Peyer's patch (tissue), 4 donors: ENCODE results near the gene PGAM5. TPM values are rescaled to one million over a fixed set of nuclear protein-coding genes. Genes with fewer than 3 reads are reported as not detected.

Experiments used
- DNase-seq, 3 donors: peaks; one replicate each; pipeline ENCODE4 v3.0.0-alpha.2; 2017 to 2019
- H3K27ac ChIP-seq, 4 donors: fragments of 200-600 bp; sonication (generic); one replicate each; pipeline ENCODE4 v1.5.1; 2016 to 2019
- H3K27me3 ChIP-seq, 2 donors: fragments of 200-600 bp; sonication (generic); one replicate each; pipeline ENCODE4 v1.5.1; 2019
- H3K36me3 ChIP-seq, 3 donors: fragments of 200-600 bp; sonication (generic); one replicate each; pipeline ENCODE4 v1.5.1; 2016 to 2019
- H3K4me1 ChIP-seq, 4 donors: fragments of 200-600 bp; sonication (generic); one replicate each; pipeline ENCODE4 v1.5.1; 2016 to 2019
- H3K4me3 ChIP-seq, 4 donors: fragments of 200-600 bp; sonication (generic); 1 replicate in 3 of 4; 2 replicates in 1 of 4; pipeline ENCODE4 v1.5.1; 2016 to 2019; ENCODE audit warnings: mild to moderate bottlenecking in 1 of 4
- H3K9me3 ChIP-seq, 4 donors: fragments of 200-600 bp; sonication (generic); one replicate each; pipeline ENCODE4 v1.5.1; 2016 to 2019; ENCODE audit warnings: mild to moderate bottlenecking in 1 of 4
- POLR2A ChIP-seq, 2 donors: fragments of 450-650 bp; IDR thresholded peaks; one replicate each; pipeline ENCODE4 v1.5.1; 2017; ENCODE audit warnings: antibody characterized with exemption in 2 of 2, mild to moderate bottlenecking in 2 of 2, moderate library complexity in 2 of 2
- total RNA-seq, 4 donors: library from RNA; depleted of rRNA; stranded (reverse); fragments of >200 nt; gene quantifications; one replicate each; pipeline ENCODE4 v1.1.0, GENCODE V29; 2016
- TF ChIP-seq, protein P1 (sequence below), 6 experiments: fragments of 450-650 bp in 4 of 6; fragments of 200-600 bp in 2 of 6; sonication (generic) in 1 of 6; IDR thresholded peaks; one replicate each; pipeline ENCODE4 v1.5.1; 2017 to 2019; ENCODE audit warnings: antibody characterized with exemption in 6 of 6, mild to moderate bottlenecking in 3 of 6, moderate library complexity in 1 of 6

PGAM5 gene
- total RNA-seq, 4 donors from 2014 or later, result 23.5 to 45.4 (median 29.0) TPM

DNA sequence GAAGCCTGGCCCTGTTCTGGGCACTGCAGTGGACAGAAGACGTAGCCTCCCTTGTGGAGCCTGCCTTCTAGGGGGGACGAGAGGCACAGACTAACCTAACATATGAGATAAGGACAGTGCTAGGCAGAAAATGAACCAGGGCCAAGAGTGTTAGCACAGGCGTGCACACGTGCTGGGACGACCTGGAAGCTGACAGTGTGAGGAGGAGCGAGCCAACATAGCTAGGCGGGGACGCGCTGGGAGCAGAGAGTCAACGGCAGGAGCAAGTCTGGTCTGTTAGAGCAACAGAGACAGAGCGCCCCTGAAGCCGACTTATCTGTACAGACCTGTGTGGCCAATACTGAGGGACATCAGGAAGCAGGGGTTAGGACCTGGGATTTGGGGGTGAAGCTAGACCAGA is 15.2 kb upstream of the PGAM5 start:
- Histone ChIP-seq H3K36me3 (peaks cover 0 to 63% (median 0%) of the 10 kb centered on the region in 3 donors), H3K4me1 (no peaks in the 10 kb centered on the region), H3K9me3 (no peaks in the 10 kb centered on the region), H3K27ac (no peak overlapping the region), H3K27me3 (no peaks in the 10 kb centered on the region), H3K4me3 (no peak overlapping the region)
- DNase-seq, result no peak
- TF ChIP-seq POLR2A (IDR thresholded peaks at IDR 0.05), result no peak
- TF ChIP-seq, protein P1, sequence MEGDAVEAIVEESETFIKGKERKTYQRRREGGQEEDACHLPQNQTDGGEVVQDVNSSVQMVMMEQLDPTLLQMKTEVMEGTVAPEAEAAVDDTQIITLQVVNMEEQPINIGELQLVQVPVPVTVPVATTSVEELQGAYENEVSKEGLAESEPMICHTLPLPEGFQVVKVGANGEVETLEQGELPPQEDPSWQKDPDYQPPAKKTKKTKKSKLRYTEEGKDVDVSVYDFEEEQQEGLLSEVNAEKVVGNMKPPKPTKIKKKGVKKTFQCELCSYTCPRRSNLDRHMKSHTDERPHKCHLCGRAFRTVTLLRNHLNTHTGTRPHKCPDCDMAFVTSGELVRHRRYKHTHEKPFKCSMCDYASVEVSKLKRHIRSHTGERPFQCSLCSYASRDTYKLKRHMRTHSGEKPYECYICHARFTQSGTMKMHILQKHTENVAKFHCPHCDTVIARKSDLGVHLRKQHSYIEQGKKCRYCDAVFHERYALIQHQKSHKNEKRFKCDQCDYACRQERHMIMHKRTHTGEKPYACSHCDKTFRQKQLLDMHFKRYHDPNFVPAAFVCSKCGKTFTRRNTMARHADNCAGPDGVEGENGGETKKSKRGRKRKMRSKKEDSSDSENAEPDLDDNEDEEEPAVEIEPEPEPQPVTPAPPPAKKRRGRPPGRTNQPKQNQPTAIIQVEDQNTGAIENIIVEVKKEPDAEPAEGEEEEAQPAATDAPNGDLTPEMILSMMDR (IDR thresholded peaks at IDR 0.05), result no peak

DNA sequence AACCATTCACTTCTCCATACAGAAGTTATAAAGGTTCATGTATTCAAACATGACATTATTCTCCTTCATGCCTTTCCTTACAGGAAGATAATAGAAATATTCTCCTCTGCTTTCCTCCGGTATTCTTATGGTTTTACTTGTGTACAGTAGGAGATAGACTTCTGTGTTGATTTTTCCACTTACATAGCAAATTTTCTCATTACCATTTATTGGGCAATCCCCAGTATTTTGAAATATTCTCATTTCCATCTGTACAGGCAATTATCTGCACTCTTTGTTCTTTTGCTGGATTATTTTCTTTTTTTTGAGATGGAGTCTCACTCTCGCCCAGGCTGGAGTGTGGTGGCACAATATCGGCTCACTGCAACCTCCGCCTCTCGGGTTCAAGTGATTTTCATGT is 12.3 kb upstream of the PGAM5 start:
- TF ChIP-seq POLR2A (IDR thresholded peaks at IDR 0.05), result no peak
- TF ChIP-seq, protein P1 (IDR thresholded peaks at IDR 0.05), result no peak
- Histone ChIP-seq H3K27me3 (no peaks in the 10 kb centered on the region), H3K36me3 (peaks cover 0 to 72% (median 0%) of the 10 kb centered on the region in 3 donors)

DNA sequence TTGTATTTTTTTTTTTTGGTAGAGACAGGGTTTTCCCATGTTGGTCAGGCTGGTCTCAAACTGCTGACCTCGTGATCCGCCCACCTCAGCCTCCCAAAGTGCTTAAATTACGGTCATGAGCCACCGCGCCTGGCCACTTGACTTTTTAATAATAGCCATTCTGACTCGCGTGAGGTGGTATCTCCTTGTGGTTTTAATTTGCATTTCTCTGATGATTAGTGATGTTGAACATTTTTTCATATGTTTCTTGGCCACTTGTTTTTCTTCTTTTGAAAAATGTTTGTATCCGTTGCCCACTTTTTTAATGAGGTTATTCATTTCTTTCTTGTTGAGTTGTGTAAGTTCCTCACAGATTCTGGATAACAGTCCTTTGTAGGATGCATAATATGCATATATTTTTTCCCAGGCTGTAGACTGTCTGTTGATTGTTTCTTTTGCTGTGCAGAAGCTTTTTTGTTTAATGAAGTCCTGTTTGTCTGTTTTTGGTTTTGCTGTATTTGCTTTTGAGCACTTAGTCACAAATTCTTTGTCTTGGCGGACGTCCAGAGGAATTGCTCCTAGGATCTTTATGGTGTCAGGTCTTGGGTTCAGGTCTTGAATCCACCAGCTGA is 10.3 kb upstream of the PGAM5 start:
- Histone ChIP-seq H3K27ac (no peak overlapping the region), H3K9me3 (no peaks in the 10 kb centered on the region), H3K36me3 (peaks cover 0 to 82% (median 0%) of the 10 kb centered on the region in 3 donors), H3K4me1 (no peaks in the 10 kb centered on the region), H3K4me3 (no peak overlapping the region), H3K27me3 (no peaks in the 10 kb centered on the region)
- TF ChIP-seq, protein P1 (IDR thresholded peaks at IDR 0.05), result no peak
- no peak for TF ChIP-seq POLR2A (IDR thresholded peaks at IDR 0.05)
- DNase-seq, result no peak

More for the DNA sequence above, 12.3 kb upstream of the PGAM5 start:
- no peaks in the 10 kb centered on the region for H3K4me1 ChIP-seq
- no peak overlapping the region for H3K27ac ChIP-seq
- no peaks in the 10 kb centered on the region for H3K9me3 ChIP-seq
- DNase-seq, result no peak
- H3K4me3 ChIP-seq, result no peak overlapping the region

DNA sequence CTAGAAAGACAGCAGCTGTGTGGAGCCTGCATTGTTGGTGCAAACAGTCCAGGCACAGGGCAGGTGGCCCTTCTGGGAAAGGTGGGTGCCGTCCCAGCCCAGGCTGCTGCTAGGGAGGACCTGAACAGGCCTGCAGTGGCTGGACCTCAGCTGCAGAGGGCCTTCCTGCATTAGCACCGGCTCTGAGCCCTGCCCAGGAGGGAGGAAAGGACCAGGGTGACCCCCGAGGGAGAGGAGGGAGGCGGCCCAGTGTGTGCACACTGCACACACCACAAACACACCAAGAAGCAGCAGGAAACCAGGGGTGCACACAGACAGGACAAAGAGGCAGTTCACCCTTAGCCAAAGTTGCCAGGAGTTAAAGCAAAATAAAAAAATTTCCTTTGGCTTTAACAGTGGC is 8.0 kb upstream of the PGAM5 start:
- TF ChIP-seq POLR2A (IDR thresholded peaks at IDR 0.05), result no peak
- TF ChIP-seq, protein P1 (IDR thresholded peaks at IDR 0.05), result no peak
- H3K36me3 ChIP-seq, result peaks cover 0 to 59% (median 0%) of the 10 kb centered on the region in 3 donors
- no peak overlapping the region for H3K4me3 ChIP-seq
- no peak for DNase-seq
- H3K27me3 ChIP-seq, result no peaks in the 10 kb centered on the region
- H3K27ac ChIP-seq, result no peak overlapping the region
- H3K9me3 ChIP-seq, result no peaks in the 10 kb centered on the region
- H3K4me1 ChIP-seq, result no peaks in the 10 kb centered on the region

DNA sequence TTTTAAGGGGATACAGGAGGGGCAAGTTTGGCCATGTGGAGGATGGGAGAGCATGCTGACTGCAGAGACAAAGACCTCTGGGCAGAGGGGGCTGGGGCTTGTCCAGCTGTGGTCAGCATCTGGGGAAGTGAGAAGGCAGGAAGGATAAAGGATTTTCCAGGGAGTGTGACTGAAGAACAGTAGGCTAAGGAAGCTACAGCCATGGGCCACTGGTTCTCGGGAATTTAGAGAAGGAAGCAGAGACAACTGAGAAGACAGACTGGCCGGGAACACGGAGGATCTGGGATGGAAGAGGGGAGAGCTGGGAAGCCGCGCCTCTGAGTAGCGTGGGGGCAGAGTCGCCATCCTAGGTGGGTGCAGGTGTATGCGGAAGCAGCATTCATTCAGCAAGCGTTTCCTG is 7.0 kb upstream of the PGAM5 start:
- no peak for DNase-seq
- peaks cover 0 to 49% (median 0%) of the 10 kb centered on the region in 3 donors for H3K36me3 ChIP-seq

More for the DNA sequence above, 7.0 kb upstream of the PGAM5 start:
- Histone ChIP-seq H3K4me3 (no peak overlapping the region), H3K27ac (no peak overlapping the region), H3K9me3 (peaks cover 0 to under 1% (median 0%) of the 10 kb centered on the region in 4 donors), H3K4me1 (no peaks in the 10 kb centered on the region), H3K27me3 (no peaks in the 10 kb centered on the region)
- TF ChIP-seq POLR2A (IDR thresholded peaks at IDR 0.05), result no peak
- TF ChIP-seq, protein P1 (IDR thresholded peaks at IDR 0.05), result no peak
